NCI-H2029 (cell line): ENCODE results near the gene TTC28.
A peak's percentile ranks its signal among the peaks of the same experiment; 100 is the strongest.

Experiments used
- DNase-seq: peaks from one replicate; lab custom pipeline; 2025; lab: John Stamatoyannopoulos, UW

Gene TTC28

GRCh38 chr22:28441720-28442263 lies 237.8 kb downstream of the TTC28 start:
- no peak for DNase-seq

DNA sequence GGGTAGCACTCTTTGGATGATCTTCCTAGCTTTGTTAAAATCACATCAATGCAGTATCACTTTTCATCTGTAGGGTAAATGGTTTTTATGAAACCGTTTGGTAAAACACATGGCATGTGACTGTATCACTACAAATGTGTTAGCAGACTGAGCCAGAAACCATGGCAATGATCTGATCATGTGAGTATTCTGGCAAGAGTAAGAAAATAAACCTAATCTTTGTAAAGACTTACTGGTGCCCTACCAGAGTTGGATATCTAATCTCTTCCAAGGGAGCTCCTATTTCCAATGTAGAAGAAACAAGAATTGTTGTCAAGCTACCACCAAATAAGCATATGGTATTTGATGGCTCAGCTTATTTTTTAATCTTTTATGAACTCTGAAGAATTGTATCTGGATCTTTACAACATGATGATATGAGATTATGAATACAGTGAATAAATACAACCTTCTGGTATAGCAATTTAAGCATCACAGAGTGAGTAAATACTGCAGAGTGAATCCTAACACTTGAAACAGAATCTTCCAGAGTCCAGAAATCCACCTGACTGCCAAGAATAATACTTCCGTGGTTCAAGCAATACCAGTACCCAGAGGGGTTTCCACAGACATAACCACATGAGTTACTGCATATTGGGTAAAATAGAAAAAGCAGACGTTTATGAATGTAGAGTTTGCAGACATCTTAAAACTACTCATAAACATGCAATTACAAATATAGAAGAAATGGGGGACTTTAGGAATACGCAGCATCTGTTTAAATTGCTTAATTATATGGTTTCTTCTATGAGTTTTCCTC lies 238.8 kb downstream of the TTC28 start:
- no peak for DNase-seq

DNA sequence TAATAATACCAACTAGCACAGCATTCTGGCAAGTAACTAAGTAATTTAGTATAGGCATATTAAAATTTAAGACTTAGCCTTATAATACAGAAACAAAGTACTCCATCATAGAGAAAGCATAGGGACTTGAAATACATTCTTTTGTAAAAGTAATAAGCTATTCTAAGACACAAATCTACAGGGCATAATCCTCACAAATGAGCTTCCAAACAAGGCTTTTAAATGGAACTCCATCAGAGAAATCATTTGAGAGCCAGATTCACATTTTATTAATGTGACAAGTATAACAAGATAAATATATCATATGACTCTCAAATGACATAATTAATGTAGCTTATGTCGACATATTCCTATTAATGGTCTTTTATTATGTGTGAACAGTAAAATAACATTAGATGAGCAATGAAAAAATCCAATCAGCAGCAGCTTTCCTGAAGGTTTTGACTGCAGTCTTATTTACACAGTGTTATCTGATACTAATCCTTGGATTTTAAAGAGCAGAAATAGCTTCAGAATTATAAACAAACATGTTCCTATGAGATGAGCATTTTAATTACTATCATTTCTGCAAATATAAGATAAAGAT lies 241.4 kb downstream of the TTC28 start:
- DNase-seq = no peak

- DNase-seq = no peak
Observed at GRCh38 chr22:28435982-28436381, 243.7 kb downstream of the TTC28 start.

GRCh38 chr22:28435140-28435768 lies 244.4 kb downstream of the TTC28 start:
- peak; percentile 10 for DNase-seq

DNA sequence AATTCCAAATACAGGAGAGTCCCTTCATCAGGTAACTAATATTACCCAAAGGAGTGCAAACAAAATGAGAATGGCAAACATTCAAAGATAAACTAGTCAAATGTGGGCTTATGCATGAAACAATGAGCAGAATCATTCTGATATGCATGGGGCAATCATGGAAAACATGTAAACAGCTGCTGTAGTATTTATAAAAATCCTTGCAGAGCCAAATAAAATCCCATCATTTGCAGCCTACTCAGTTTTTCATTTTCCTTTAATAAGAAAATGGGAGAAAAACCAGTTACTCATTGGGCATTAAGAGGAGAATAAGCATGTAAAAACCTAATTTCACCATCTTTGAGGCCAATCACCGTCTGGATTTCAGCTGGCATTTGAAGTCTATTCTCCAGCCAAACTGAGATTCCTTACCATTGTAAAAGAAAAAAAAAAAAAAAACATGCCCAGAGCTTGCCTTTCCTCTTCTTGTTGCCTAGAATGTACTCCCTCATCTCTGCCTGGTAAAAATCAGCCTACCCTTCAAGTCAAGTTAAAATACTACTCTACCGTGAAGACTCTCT lies 249.1 kb downstream of the TTC28 start:
- DNase-seq = no peak

DNA sequence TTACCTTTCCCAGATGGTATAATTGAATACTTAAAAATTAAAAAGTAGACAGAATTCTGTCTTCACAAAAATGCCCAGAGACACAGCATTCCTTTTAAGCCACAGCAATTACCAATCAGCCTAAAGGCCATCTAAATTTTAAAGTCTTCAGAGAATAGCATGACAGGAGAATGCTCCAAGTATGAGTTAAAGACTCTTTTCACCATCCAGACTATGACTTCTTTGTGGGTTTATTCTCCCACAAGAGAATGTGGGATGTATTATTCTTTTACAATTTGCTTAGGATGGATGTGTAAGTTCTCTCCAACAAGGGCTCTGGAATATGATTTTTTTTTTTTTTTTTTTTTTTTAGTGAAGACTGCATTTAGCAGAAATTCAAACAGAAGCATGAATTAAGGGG lies 249.9 kb downstream of the TTC28 start:
- DNase-seq = no peak

- DNase-seq = no peak
Observed at GRCh38 chr22:28428271-28428670, 251.4 kb downstream of the TTC28 start.

DNA sequence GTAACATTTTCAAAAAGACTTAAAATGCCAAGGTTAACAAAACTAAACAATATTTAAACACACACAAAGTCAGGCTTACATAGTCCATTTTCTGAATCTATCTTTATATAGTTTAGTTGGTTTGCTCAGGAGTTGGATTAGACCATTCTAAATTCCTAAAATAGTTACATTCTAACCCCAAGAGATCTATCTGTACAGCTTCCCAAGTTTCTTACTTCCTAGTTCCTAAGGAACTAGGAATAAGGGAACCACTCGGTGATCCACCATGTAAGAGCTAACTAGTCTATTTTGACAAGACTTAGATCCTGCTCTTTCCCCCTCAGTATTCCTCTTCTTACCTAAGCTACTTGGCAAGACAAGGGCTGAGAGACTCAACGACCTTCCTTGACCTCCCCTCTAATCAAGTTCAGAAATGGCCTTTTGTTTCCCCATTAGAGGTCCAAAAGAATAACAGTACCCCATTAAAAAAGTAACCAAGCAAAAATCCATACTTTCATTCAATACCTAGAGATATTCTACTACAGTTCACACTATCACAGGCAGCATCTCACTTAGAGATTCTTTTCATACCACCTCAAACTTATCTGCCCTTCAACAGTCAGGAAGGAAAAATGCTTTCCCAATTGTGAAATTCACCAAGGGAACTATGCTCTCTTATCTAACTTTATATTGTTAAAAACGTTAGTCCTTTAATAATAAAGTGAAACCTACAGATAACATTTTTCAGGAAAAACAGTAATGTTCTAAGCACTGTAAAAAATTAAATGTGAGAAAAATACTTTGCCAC lies 253.1 kb downstream of the TTC28 start:
- no peak for DNase-seq

GRCh38 chr22:28425211-28425610 lies 254.4 kb downstream of the TTC28 start:
- no peak for DNase-seq

DNA sequence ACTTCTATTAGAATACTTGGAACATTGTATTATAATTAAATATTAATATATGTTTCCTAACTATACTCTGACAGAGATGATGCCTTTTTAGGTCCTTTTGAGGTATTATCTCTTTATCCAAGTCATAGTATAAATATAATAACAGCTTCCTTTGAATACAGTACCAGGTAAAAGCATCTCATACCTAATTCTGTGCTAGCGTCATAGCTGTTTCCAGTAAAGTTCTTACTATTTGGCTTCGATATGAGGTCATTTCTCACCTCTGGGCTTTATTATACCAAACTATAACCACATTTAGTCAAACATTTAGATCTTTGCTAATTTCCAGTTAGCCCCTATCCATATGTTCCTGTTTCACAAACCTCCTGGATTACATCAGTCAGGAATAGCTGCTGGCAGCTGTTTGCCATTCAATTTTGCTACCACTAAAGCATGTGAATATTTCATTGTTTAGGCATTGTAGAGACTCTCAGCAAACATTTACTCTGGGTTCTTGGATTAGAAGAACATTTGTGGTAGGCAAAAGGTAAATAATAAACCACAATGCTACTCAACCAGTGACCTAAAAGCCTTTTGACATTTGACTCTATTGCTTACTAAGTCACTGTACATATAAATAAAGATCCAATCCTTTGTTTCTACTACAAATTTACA lies 255.1 kb downstream of the TTC28 start:
- peak; percentile 91 for DNase-seq

GRCh38 chr22:28419919-28420318 lies 259.7 kb downstream of the TTC28 start:
- DNase-seq = no peak

GRCh38 chr22:28418008-28418407 lies 261.6 kb downstream of the TTC28 start:
- no peak for DNase-seq

DNA sequence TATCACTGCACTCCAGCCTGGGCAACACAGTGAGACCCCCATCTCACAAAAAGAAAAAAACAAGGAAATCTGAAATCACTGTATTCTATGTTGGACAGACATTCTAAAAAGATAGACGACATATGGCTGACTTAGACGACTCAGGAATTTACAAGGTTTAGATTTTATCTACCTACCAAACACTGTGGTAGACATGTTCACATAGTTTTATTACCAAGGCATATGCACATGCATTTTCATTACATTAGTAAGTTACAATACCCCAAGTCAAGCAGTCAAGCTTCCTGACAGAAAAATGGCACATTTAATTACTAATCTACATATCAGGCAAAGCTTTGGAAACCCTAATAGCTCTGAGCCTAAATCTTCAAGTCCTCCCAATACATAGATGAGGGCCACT lies 262.2 kb downstream of the TTC28 start:
- DNase-seq = no peak

DNA sequence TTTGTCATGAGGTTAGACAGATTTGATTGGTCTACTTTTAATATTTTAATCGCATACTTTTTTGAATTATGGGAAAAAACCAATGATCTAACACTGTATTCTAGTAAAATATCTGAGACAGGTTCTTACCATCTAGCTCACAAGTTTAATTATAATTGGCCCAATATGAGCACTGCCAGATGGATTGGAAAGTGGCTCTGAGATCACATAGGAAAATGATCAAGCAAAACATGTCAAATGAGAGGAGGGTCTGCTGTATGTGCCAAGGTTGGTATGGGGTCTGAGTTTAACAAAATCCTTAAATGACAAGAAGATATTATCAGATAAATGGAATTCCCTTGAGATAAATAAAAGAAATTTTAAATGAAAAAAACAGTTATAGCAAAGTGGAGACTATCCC lies 264.7 kb downstream of the TTC28 start:
- no peak for DNase-seq

DNA sequence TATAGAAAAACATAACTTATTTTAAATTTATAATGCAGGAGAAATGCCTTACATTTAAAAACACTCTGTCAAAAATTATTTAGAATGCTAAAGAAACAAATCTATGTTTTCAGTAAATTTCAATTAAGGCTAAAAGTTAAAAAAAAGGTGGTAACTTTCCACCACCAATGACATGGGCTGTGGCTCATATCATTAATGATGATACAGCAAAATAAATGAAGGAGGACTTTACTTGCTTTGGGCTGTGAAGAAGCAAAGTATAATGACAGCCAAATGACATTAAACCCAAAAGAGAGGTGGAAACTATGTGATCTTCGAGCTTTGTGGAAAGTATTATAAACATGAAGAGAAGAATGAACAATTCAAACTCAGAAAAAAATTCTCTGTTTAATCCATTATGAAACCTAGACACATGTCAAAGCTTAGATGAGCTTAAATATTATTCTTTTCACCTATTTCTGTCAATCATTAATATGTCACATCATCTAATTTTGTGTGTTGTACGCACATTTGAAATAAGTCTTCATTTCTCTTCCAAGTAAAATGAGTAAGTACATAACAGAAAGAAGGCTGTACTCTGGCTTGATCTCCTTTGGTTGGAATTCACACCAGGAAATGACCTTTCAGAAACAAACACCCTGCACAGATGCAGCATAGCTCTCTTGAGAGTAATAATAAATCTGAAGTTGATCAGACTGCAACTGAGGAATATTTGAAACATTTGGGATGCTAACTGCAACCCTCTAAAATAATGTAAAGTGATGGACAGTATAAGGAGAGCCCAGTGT lies 265.8 kb downstream of the TTC28 start:
- no peak for DNase-seq

GRCh38 chr22:28412109-28412508 lies 267.5 kb downstream of the TTC28 start:
- no peak for DNase-seq

- no peak for DNase-seq
Observed at GRCh38 chr22:28411125-28411524, 268.5 kb downstream of the TTC28 start.

- no peak for DNase-seq
Observed at GRCh38 chr22:28410050-28410816, 269.4 kb downstream of the TTC28 start.

DNA sequence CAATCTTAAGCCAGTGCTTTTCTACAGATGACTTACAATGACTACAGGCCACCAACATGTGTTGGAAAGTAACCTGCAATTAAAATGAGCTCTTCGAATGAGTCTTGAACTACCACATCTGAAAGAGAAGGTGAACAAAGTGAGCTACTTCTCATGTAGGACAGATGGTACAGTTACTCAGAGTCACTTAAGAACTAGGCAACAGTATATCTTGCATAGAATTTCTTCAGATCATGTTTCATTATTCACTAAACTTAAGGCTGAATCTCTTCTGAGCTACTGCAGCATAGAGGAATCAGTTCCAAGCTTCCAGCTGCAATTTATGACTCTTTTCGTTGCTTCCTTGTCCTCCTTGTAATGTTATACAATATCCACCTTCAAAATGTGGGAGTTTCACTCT lies 270.9 kb downstream of the TTC28 start:
- DNase-seq = no peak
